Measurements from ENCODE around the gene GET4.

DNA sequence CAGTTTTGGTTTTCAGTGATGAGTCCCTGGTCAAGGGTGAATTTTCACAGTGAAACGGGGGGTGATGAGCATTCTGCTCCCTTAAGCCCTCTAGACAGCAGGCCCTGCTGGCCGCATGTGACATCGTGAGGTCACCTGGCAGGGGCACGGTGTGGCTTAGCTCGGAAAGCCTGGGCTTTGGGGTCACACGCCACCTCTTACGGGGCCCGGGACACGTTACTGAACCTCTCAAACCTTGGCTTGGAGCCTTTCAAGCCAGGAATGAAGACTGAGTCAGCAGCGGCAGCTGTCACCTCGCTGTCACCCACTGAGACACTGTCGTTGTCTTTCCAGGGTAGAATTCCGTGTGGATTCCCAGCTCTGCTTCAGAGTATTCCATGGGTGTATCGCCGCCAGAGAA lies 4.1 kb downstream of the GET4 start:
- TF ChIP-seq, protein P1, sequence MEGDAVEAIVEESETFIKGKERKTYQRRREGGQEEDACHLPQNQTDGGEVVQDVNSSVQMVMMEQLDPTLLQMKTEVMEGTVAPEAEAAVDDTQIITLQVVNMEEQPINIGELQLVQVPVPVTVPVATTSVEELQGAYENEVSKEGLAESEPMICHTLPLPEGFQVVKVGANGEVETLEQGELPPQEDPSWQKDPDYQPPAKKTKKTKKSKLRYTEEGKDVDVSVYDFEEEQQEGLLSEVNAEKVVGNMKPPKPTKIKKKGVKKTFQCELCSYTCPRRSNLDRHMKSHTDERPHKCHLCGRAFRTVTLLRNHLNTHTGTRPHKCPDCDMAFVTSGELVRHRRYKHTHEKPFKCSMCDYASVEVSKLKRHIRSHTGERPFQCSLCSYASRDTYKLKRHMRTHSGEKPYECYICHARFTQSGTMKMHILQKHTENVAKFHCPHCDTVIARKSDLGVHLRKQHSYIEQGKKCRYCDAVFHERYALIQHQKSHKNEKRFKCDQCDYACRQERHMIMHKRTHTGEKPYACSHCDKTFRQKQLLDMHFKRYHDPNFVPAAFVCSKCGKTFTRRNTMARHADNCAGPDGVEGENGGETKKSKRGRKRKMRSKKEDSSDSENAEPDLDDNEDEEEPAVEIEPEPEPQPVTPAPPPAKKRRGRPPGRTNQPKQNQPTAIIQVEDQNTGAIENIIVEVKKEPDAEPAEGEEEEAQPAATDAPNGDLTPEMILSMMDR (IDR thresholded peaks at IDR 0.05) = no peak
- no peak for TF ChIP-seq ZFX (IDR thresholded peaks at IDR 0.05; ENCODE audit: borderline replicate concordance)

Data from 22Rv1 (cell line).